ENCODE results near the gene SLC13A2.
"Not testable (repeated sequence)": the region's sequence is repeated elsewhere in the genome, so short reads cannot be mapped to it uniquely, and the experiment has no call there.

The SLC13A2 gene, protein sequence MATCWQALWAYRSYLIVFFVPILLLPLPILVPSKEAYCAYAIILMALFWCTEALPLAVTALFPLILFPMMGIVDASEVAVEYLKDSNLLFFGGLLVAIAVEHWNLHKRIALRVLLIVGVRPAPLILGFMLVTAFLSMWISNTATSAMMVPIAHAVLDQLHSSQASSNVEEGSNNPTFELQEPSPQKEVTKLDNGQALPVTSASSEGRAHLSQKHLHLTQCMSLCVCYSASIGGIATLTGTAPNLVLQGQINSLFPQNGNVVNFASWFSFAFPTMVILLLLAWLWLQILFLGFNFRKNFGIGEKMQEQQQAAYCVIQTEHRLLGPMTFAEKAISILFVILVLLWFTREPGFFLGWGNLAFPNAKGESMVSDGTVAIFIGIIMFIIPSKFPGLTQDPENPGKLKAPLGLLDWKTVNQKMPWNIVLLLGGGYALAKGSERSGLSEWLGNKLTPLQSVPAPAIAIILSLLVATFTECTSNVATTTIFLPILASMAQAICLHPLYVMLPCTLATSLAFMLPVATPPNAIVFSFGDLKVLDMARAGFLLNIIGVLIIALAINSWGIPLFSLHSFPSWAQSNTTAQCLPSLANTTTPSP

DNA sequence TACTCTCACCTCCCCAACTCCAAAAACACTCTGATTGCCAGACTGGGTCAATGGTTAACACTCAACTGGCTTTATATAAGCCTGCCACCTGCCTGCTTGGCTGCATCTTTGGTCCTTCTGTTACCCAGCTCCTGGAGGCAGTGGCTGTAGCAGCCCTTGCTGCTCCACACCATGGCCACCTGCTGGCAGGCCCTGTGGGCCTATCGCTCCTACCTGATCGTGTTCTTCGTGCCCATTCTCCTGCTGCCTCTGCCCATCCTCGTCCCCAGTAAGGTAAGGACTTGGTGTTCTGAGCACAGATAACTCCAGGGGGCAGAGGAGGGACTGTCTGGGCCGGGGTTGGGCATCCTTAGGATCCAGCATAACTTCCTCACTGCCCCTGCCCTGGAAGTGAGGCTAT is at the start of gene SLC13A2:
SLC13A2 (plus strand) TSS at position 103 of the 400 bp plus-strand sequence; CDS start at position 172, 69 bp downstream.
- DNase-seq: no peak

DNA sequence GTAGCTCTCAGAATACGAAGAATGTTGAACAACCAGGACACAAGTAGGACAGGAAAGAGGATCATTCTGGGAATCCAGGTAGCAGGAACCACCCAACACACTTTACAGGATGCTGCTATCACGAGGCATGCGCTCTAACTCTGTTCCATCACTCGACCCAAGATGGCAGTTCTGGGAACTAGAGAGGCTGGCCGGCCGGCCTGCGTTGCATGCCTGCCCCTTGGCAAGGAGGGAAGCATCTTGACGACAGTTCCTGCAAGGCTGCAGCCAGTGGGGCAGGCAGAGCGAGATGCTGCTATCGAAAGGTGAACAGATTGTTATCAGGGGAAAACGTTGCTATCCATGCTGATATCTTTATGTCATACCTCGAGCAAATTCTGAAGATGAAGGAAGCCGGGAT is 48.2 kb upstream of the SLC13A2 start:
- DNase-seq: no peak

- DNase-seq: no peak
Measured at GRCh38 chr17:28426081-28426519, 47.3 kb upstream of the SLC13A2 start.

DNA sequence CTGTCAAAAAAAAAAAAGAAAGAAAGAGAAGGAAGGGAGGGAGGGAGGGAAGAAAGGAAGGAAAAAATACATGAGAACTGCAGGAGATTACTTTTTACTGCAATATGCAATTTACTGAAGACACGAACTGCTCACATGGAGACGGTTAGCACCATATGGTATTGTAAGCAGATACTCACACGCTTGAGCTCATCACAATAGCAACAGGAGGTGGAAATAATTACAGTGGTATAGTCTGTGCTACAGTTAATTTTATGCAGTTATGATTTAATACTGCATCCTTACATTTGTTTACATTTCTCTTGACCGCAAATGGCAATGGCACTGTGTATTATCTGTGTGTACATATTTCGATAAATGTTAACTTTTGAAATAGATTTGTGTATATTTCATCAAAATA is 46.1 kb upstream of the SLC13A2 start:
- no peak for DNase-seq

- not testable (repeated sequence) for DNase-seq
Measured at GRCh38 chr17:28427982-28428381, 45.5 kb upstream of the SLC13A2 start.

DNA sequence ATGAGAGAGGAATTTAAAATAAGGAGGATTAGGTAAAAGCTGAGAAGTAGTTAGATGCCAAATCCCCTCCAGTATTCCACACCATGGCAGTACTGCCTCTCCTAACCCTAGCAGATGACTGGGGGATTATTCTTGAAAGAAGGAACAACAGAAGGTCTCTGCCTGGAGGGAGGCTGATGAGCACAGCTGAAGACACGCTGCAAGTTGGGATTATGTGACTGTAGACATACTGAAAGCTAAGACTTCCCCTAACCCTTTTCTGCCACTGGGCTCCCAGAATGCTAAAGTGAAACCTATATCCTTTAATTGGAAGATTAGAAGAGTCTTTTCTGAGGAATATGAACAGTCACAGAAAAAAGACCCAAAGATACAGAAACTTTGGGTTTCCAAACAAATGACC is 39.7 kb upstream of the SLC13A2 start:
- no peak for DNase-seq

DNA sequence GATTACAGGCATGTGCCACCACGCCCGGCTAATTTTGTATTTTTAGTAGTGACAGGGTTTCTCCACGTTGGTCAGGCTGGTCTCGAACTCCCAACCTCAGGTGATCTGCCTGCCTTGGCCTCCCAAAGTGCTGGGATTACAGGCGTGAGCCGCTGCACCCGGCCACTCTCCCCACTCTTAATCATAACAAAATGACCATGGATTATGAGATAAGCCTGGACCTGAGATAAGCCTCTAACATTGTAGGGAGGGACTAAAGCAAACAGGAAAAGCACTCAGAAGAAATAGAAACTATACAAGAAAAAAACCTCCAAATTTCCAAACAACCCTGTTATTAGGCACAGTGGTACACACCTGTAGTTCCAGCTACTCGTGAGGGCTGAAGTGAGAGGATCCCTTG is 39.1 kb upstream of the SLC13A2 start:
- not testable (repeated sequence) for DNase-seq

DNA sequence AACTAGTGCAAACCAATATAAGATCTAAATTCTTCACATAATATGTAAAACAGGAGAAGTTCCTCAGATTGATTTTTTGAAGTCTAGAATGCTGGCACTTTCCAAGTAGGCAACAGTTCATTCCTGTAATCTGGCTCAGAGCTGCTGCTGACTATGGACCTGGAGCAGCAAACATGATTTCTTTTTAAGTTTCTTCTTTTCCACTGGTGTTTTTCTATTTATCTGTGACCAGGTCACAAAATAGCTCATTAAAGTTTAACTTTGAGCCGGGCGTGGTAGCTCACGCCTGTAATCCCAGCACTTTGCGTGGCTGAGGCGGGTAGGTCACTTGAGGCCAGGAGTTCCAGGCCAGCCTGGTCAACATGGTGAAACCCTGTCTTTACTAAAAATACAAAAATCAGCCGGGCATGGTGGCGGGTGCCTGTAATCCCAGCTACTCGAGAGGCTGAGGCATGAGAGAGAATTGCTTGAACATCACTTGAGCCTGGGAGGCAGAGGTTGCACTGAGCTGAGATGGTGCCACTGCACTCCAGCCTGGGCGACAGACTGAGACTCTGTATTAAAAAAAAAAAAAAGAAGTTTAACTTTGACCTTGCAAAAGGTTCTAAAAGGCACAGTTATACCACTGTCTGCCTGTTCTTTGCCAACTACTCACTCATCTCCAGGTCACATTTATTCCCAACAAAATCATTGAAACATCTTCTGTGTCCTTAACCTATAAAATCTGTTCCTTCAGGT is 29.4 kb upstream of the SLC13A2 start:
- DNase-seq: no peak

DNA sequence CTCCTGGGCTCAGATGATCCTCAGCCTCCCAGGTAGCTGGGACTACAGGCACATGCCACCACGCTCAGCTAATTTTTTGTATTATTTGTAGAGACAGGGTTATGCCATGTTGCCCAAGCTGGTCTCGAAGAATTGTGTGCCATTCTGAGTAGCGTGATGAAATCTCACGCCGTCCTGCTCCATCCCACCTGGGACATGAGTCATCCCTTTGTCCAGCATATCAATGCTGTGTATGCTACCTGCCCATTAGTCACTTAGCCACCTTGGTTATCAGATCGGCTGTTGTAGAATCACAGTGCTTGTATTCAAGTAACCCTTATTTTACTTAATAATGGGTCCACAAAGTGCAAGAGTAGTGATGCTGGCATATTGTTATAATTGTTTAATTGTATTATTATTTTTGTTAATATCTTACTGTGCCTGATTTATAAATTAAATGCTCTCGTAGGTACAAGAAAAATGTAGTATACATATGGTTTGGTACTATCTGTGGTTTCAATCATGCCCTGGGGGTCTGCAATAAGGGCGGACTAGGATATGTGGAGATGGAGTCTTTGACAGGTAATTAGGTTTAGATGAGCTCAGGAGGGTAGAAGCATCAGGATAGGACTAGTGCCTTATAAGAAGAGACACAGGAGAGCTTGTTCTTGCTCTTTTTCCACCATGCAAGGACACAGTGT is 26.6 kb upstream of the SLC13A2 start:
- DNase-seq: no peak

- DNase-seq: no peak
Measured at GRCh38 chr17:28447396-28447760, 26.1 kb upstream of the SLC13A2 start.

GRCh38 chr17:28449859-28450258 is 23.6 kb upstream of the SLC13A2 start:
- DNase-seq: no peak

DNA sequence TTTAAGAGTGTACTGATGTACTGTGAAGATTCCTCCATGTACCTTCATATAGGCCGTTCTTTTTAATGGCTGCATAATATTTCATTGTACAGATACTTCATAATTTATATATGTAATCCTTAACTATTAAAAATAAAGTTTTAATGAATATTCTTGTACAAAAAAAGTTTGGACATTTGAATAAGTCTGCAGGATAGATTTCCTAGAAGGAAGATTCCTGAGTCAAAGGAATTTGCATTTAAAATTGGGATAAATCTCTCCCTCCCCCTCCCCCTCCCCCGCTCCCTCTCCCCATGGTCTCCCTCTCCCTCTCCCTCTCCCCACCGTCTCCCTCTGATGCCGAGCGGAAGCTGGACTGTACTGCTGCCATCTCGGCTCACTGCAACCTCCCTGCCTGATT is 15.6 kb upstream of the SLC13A2 start:
- no peak for DNase-seq

- DNase-seq: not testable (repeated sequence)
Measured at GRCh38 chr17:28458881-28459280, 14.6 kb upstream of the SLC13A2 start.

GRCh38 chr17:28460901-28461300 is 12.5 kb upstream of the SLC13A2 start:
- no peak for DNase-seq

DNA sequence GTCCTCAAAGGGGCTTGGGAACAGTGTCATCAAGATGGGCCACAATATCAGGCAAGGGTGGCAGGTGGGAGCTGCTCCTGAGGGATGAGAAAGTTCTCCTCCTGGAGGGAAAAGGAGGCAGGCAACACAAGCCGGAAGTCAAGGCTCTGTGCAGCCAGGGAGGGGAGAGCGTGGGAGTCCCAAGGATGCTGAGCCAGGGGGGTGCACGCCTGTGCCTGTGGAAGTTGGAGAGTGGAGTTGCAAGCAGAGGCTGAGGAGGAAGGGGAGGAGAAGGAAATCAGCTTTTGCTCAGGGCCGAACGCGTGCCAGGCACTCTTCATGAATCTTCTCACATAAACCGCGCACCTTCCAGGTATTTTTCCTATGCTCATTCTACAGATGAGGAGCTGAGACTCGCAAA is 7.4 kb upstream of the SLC13A2 start:
- DNase-seq: no peak

DNA sequence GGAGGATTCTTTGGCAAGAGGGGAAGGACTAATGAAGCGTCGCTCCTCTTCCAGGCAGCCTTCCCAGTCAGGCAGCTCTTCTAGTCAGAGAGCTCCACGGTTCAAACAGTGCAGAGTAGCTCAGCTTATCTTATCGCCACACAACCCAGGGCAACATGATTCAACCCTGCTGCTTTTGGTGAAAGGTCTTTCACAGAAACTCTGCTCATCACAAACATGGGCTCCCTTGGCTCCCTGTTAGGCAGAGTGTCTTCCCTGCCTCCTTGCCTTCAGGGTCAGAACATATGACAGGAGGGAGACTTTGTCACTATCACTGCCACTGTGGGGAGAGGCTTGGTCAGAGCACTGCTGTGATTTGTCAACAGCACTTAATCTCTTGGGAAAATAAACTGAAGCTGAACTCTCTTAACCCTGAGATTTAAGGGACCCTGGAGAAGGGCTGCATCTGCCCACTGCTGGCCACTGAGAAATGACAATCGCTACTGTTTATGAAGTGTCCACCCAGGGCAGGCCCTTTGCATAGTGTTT is 6.9 kb upstream of the SLC13A2 start:
- no peak for DNase-seq

DNA sequence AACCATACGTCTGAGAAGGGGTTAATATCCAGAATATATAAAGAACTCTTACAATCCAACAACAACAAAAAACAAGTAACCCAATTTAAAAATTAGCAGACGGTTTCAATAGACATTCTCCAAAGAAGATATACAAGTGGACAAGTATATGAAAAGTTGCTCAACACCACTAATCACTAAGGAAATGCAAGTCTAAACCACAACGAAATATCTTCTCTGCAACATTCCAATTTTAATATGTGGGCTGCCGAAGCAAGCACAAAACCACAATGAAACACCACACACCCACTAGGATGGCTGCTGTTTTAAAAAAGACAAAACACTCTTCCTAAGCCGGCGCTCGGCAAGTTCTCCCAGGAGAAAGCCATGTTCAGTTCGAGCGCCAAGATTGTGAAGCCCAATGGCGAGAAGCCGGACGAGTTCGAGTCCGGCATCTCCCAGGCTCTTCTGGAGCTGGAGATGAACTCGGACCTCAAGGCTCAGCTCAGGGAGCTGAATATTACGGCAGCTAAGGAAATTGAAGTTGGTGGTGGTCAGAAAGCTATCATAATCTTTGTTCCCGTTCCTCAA is 5.9 kb upstream of the SLC13A2 start:
- no peak for DNase-seq

DNA sequence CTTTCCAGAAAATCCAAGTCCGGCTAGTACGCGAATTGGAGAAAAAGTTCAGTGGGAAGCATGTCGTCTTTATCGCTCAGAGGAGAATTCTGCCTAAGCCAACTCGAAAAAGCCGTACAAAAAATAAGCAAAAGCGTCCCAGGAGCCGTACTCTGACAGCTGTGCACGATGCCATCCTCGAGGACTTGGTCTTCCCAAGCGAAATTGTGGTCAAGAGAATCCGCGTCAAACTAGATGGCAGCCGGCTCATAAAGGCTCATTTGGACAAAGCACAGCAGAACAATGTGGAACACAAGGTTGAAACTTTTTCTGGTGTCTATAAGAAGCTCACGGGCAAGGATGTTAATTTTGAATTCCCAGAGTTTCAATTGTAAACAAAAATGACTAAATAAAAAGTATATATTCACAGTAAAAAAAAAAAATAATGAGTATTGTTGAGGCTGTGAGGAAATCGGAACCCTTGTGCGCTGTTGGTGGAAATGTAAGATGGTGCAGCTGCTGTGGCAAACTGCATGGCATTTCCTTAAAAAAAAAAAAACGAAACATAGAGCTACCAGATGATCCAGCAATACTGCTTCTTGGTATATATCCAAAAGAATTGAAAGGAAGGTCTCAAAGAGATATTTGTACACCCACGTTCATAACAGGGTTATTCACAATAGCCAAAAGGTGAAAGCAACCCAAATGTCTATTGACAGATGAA is 5.3 kb upstream of the SLC13A2 start:
- not testable (repeated sequence) for DNase-seq

GRCh38 chr17:28468781-28469180 is 4.7 kb upstream of the SLC13A2 start:
- no peak for DNase-seq

GRCh38 chr17:28469376-28469775 is 4.1 kb upstream of the SLC13A2 start:
- DNase-seq: no peak

DNA sequence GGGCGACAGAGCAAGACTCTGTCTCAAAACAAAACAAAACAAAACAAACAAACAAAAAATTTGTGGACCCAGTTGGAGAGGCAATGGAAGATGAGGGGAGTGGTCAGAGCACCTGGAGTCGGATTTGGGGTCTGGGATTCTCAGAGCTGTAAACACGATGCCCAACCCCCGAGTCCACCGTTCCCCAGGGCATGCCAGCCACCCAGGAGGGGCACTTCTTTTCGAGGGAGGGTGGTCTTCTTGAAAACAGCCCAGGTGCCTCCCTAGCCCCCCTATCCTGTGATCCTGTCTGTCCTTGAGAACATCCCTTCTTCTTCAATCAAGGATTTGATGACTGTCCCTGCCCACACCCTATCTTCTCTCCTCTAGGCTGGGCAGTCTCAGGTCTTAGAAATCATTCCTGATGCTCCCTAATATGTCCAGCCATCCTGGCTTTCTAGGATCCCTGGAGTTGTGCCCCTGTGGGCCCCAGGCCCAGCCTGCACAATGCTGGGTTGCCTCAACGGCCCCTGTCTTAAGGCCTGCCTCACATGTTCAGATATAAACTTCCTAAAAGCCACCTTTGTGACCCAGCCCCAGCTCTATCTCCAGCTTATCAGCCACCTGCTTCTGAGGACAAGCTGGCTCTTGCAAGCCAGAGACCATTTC is 3.1 kb upstream of the SLC13A2 start:
- no peak for DNase-seq
